IPS-NIHi7 (cell line): ENCODE results near the gene COPG2.
"Not testable (repeated sequence)": the region's sequence is repeated elsewhere in the genome, so short reads cannot be mapped to it uniquely, and the experiment has no call there.

ENCODE experiments used
- DNase-seq: peaks from one replicate; pipeline ENCODE4 v3.0.0; 2012; ENCODE audit warnings: mixed read lengths; ENCODE audit errors: extremely low spot score

COPG2 gene

DNA sequence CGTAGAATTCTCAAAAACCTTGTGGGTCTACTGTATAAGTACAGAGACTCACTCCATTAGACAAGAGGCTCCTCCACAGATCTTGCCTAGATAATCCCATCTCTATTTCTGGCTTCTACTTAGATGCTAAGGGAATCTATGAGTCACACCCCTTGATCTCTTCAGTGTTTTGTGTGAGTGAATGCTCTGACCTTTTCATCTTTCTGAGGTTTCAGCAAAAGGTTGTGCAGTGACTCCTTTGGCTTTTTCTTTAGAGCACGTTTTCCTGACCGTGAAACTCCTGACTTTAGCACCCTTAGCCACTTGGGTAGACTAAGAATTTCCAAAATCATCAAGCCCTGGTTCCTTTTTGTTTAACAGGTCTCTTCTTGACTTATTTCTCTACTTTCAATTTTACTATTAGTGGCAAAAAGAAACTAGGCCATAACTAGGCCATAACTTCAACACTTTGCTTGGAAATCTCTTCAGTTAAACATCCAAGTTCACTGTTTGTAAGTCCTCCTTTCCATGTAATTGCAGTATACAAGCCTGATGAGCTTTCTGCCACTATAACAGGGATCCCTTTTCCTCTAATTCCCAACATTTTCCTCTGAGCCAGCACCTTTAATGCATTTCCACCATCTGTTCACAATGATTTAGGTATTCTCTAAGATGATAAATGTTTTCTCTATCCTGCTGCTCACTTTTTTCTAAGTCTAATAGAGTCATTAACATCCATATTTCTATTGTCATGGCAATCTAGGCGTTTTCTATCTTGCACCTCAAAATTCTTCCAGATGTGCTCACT lies 19.4 kb downstream of the COPG2 start:
- no peak for DNase-seq

DNA sequence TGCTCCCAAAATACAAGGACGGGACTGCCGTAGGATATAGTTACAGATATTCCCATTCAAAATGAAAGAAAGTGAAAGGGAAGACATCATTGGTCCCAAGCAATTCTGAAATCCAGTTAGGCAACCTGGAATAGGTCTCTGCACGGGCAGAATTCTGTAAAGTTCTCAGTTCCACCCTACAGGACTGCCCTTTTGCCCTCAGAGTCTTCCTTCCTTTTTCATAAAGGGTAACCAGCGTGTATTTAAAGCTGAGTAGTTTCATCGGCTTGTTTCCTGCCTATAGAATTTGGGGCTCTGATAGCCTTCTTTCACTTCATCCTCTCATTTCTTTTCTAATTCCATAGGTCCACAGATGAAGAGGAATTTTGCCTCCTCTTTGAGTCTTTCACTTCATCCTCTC lies 20.0 kb downstream of the COPG2 start:
- DNase-seq: no peak

DNA sequence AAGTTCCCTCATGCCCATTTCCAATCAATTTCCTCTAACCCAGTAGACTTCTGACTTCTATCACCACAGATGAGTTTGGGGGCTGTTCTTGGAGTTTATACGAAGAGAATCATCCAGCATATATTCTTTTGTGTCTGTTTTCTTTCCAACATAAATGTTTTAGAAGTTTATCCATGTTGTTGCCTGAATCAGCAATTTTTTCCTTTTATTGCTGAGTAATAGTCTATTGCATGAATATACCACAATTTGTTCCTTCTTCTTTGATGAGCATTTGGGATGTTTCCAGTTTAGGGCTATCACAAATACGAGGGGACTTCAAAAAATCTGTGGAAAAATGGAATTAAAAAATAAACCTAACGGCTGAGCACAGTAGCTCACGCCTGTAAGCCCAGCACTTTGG lies 26.2 kb downstream of the COPG2 start:
- DNase-seq: no peak

DNA sequence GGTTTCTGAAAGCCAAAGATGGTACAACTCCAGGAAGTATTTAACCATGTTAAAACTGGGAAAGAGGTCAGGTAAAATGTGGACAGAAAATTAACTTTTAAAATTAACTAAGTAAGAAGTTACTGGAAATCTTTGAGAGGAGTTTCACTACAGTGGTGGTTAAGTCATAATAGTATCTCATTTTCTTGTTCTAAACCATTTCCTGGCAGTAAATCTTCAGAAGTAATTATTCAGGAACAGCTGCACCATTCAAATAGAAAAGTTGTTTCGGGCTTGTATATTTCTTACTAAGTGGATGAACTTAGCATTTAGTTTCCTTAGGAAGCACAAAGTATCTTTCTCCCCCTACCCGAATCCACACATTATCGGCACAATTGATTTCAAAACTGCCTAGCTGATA lies 27.1 kb downstream of the COPG2 start:
- DNase-seq: no peak

DNA sequence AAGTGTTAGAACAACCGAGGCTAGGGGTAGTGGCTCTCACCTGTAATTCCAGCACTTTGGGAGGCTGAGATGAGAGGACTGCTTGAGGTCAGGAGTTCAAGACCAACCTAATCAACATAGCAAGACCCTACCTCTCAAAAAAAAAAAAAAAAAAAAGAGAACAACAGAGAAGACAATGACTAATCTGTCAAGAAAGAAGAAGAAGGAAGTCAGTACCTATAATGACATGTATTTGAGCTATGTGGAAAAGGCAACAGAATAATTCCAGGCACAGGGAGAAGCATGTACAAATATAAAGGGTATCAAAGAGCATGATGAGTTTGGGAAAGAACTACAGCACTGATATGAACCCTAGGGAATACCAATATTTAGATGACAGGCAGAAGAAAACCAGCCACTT lies 27.5 kb downstream of the COPG2 start:
- DNase-seq: no peak

DNA sequence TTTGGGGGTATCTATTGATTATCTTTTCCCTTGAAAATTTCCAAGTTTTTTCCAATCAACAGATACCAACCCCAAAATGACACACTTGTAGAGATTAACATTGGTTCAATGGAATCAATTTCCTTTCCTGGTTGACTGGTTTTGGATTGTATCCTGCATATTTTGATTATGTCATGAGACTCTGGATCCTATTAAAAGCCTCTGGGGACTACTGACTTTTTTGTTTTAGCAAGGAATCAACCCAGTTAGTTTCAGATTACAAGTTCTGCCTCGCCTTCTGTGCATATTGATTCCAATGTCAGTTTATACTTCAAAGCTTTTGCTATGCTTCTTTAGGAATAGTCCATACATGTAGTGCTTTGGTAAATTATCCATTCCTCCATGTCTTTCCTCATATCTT lies 29.2 kb downstream of the COPG2 start:
- no peak for DNase-seq

DNA sequence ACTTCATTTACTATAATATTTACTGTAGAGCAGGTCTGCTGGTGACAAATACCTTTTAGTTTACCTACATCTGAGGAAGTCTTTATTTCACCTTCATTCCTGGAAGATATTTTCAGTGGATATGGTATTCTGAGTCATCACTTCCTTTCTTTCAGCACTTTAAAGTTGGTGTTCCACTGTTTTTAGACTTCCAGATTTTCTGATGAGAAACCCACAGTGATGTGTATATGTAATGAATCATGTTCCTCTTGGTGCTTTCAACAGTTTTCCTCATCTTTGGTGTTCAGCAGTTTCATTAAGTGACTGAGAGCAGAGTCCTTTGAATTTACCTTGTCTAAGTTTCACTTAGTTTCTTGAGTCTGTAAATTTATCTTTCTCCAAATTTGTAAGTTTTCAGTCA lies 36.4 kb downstream of the COPG2 start:
- DNase-seq: no peak

DNA sequence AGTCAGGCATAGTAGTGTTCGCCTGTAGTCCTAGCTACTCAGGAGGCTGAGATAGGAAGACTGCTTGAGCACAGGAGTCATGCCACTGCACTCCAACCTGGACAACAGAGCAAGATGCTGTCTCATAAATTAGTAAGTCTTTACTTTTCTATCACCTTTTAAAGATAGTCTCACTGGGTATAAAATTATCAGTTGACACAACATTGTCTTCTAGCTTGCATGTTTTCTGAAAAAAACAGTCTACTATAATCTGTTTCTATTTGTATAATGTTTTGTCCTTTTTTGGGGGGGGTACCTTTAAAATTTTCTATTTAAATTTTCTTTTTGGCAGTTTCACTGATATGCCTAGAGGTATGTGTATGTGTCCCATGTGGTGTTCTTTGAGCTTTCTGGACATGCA lies 39.6 kb downstream of the COPG2 start:
- no peak for DNase-seq

DNA sequence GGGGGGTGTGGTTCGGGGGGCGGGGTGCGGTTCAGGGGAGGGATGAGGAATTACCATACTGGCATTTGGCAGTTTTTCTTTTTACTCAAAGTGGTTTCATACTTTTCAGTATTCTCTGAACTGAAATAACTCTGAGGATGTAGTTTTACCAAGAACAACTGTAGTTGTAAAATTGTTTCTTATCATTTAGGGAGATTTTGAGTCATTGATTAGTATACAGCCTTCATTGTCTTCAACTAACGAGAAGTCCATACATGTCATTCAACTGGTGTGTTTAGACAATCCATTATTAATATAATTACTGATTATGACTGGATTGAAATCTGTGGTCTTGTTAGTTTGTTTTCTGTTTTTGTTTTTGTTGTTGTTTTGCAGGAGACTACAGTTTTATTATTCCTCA lies 40.8 kb downstream of the COPG2 start:
- DNase-seq: no peak

DNA sequence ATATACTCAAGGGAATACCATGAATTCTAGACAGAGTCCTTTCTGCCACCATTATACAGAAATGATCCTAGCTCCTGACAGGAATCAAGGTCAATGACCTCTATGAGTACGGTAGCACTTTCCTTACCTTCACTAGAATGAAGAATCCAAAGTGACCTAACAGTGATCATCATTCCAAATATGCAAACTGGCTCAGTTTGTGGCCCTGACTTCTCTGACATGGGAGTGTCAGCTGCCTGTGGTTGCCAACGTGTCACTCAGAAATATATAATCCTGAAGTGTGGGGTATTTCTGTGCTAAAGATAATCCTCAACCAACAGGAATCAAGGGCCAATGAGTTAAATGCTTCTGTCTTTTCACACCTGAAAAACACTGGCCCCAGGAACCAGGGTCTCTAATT lies 45.7 kb downstream of the COPG2 start:
- DNase-seq: no peak

DNA sequence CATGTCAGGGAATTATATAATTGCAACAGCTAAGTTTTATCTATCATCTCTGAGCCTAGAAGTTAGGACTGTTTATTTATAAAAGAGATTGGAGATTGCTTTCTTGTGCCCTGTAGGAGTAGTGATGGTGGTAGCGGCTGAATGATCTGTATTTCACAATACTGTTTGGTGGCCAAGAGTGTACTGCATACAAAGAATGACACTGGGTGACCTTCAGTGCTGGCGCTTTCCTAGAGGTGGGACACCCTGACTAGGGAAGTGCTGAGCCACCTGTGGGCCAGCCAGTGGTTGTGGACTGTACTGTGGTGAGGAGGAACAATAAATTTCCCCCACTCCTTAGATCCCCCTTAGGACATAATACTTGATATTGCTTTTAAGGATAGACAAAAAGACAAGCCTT lies 53.0 kb downstream of the COPG2 start:
- no peak for DNase-seq

DNA sequence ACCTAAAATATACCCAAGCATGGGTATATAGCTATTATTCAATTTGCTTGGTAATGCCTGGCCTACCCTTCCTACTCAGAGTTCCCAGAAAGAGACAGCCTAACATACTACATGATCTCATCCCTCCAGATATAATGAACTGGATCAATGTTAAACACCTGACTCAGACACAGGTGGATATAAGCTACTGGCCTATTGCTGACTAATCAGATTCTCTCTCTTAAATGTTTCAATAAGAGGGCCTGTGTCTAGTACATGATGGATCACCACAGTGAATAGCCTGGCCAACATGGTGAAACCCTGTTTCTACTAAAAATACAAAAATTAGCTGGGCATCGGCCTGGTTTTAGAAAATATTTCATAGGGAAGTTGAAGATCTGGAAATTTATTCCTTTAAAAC lies 54.1 kb downstream of the COPG2 start:
- DNase-seq: no peak

DNA sequence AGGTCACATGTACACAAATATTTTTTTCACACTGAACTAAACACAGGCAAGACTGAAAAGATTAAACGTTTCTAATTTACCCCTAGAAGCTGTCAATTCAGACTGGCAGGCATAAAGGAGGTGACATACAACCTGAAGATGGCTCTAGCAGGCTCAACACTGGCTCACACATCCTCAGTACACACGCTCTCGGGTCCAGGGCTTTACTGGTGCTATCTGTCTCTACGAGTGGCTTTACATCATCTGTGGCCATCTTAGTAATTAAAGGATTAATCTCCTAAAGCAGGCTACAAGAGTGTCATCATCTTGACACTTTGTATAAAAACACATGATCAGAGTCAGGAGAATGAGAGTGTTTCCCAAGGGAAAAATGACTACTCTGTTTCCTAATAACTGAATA lies 57.3 kb downstream of the COPG2 start:
- DNase-seq: no peak

DNA sequence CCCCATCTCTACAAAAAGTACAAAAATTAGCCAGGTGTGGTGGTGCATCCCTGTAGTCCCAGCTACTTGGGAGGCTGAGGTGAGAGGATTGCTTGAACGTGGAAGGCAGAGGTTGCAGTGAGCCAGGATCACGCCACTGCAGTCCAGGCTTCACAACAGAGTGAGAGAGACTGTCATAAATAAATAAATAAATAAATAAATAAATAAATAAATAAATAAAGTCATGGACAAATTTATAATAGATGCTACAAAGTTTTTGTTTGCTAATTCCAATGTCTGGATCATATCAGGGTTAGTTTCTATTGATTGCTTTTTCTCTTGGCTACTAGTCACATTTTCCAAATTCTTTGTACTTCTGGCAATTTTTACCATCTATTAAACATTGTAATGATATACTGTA lies 61.5 kb downstream of the COPG2 start:
- not testable (repeated sequence) for DNase-seq

DNA sequence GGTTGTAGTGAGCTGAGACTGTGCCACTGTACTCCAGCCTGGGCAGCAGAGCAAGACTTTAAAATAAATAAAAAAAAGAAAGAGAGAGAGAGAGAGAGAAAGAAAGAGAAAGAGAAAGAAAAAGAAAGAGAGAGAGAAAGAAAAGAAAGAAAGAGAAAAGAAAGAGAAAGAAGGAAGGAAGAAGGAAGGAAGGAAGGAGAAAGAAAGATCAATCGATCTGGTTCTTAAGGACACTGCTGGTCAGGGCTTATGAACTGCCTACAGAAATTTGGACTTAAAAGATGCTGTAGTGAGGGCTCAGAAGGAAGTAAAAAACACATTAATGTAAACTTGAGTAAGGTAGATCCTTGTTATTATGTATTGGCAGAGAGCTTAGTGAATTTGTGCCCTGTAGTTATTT lies 62.4 kb downstream of the COPG2 start:
- no peak for DNase-seq

DNA sequence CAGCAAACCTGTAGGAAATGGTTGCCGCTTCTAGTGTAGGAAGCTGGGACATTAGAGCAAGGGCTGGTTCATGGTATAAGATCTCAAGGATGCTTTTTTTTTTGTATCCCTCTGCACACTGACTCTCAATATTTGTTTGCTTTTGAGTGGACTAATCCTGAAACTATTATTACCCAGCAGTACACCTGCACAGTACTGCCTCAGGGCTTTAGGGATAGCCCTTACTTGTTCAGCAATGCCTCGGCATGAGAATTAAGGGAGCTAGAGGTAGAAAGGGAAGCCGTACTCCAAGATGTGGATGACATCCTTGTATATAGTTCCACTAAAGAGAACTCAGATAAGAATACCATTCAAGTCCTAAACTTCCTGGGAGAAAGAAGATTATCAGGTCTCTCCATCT lies 70.5 kb downstream of the COPG2 start:
- no peak for DNase-seq

DNA sequence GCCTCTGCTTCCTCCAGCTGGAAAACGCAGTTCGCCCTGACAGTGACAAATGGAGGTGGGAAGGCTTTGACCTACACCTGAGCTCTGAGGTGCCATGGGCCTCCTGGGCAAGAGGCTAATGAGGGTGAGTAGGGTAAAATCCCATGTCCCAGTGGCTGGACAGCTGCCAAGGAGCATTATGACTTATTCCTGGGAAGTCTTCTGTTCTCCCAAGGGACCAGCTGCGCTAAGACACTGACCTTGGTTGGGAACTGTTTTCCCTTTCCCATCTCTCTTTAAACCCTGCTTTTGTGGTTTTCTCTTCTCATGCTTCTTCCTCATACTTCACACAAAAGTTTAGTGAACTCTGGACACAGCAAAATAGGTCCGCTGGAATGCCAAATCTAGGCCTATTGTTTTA lies 72.6 kb downstream of the COPG2 start:
- no peak for DNase-seq

DNA sequence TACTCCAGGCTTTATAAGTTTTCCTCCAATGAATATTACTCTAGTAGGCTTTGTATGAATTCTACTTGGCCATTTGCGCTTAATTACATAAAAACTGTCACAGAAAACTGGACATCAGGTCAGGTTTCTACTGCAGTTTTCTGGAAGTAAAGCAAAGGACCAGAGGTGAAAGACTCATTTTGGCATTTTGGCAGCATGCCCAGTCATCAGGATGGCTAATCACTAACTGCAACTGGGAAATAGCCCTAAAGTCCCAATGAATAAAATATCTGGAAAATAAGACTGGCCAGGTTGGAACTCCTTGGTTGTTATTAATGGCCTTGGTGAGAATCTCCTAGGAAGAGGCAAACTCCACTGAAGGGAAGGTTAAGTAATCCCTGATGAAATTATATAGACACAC lies 75.5 kb downstream of the COPG2 start:
- no peak for DNase-seq

DNA sequence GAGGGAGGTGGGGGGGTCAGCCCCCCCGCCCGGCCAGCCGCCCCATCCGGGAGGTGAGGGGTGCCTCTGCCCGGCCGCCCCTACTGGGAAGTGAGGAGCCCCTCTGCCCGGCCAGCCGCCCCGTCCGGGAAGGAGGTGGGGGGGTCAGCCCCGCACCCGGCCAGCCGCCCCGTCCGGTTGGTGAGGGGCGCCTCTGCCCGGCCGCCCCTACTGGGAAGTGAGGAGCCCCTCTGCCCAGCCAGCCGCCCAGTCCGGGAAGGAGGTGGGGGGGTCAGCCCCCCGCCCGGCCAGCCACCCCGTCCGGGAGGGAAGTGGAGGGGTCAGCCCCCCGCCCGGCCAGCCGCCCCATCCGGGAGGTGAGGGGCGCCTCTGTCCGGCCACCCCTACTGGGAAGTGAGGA lies 77.1 kb downstream of the COPG2 start:
- not testable (repeated sequence) for DNase-seq

DNA sequence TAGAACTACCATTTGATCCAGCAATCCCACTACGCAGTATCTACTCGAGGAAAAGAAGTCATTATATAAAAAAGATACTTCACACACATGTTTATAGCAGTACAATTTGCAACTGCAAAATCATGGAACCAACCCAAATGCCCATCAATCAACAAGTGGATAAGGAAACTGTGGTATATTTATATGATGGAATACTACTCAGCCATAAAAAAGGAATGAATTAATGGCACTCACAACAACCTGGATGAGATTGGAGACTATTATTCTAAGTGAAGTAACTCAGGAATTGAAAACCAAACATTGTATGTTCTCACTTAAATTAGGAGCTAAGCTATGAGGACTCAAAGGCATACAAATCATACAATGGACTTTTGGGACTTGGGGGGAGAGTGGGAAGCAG lies 82.6 kb downstream of the COPG2 start:
- not testable (repeated sequence) for DNase-seq

DNA sequence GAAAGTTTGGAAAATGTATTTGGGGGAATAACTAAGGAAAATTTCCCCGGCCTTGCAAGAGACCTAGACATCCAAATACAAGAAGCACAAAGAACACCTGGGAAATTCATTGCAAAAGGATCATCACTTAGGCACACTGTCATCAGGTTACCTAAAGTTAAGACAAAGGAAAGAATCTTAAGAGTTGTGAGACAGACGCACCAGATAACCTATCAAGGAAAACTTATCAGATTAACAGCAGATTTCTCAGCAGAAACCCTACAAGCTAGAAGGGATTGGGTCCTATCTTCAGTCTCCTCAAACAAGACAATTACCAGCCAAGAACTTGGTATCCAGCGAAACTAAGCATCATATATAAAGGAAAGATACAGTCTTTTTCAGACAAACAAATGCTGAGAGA lies 93.4 kb downstream of the COPG2 start:
- not testable (repeated sequence) for DNase-seq

DNA sequence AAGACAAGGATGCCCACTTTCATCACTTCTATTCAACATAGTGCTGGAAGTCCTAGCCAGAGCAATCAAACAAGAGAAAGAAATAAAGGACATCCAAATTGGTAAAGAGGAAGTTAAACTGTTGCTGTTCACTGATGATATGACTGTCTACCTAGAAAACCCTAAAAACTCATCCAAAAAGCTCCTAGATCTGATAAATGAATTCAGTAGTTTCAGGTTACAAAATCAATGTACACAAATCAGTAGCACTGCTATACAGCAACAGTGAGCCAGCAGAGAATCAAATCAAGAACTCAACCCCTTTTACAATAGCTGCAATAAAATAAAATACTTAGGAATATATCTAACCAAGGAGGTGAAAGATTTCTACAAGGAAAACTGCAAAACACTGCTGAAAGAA lies 98.4 kb downstream of the COPG2 start:
- not testable (repeated sequence) for DNase-seq

DNA sequence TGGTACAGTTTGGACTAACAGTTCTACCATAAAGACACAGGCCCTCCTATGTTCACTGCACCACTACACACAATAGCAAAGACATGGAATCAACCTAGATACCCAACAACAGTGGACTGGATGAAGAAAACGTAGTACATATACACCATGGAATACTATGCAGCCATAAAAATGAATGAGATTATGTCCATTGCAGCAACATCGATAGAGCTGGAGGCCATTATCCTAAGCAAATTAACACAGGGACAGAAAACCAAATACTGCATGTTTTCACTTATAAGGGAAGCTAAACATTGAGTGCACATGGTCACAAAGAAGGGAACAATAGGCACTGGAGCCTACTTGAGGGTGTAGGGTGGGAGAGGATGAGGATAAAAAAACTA lies 101.7 kb downstream of the COPG2 start:
- DNase-seq: no peak

DNA sequence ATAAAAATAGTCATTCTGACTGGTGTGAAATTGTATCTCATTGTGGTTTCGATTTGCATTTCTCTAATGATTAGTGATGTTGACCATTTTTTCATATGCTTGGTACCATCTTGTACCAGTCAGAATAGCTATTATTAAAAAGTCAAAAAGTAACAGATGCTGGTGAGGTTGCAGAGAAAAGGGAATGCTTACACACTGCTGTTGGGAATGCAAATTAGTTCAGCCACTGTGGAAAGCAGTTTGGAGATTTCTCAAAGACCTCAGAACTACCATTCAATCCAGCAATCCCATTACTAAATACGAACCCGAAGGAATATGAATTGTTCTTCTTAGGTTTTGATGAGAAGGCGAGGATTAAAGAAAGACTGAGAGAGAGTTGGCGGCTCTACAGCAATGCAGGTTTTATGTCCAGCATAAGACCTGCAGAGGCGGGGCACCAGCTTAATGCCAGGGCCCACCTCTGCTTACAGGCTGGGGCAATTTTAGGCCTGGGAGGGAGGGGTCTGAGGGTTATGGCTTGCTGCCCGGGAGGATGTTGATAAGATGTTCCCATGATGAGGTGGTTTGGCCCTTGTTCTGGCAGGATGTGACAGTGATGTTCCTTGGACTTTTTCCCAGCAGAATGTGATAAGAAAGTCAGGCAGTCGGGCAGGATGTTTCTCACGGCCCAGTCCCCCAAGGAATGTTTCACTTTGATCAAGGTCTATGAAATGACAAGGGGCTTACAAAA lies 102.2 kb downstream of the COPG2 start:
- no peak for DNase-seq
